AG09309 (cell line): Measurements from ENCODE around the gene MISP.
A peak's percentile ranks its signal among the peaks of the same experiment; 100 is the strongest.

ENCODE experiments used
- DNase-seq: peaks from one replicate; pipeline ENCODE4 v3.0.0-alpha.2; 2010; ENCODE audit warnings: low read depth
- H3K4me3 ChIP-seq: 2 replicates; pipeline ENCODE4 v1.5.1; 2011; ENCODE audit warnings: mild to moderate bottlenecking, low read depth, low read length, moderate library complexity; ENCODE audit not compliant: control insufficient read depth
- CTCF ChIP-seq: IDR thresholded peaks from 2 replicates; pipeline ENCODE4 v1.5.1; 2011; ENCODE audit warnings: mild to moderate bottlenecking, low read depth, low read length, inconsistent platforms; ENCODE audit not compliant: insufficient read depth, control insufficient read depth; ENCODE audit errors: missing control alignments

Gene MISP

GRCh38 chr19:748274-748598 lies 2.7 kb upstream of the MISP start:
- no peak for DNase-seq
- no peak for TF ChIP-seq CTCF
- H3K4me3 ChIP-seq: no peak overlapping the region

GRCh38 chr19:749811-750210 lies 1.1 kb upstream of the MISP start:
- no peak for TF ChIP-seq CTCF

GRCh38 chr19:751501-752341 lies 809 bp downstream of the MISP start:
- TF ChIP-seq CTCF: no peak
- peak; percentile 42 for DNase-seq
- H3K4me3 ChIP-seq: no peak overlapping the region

More at GRCh38 chr19:749811-750210, 1.1 kb upstream of the MISP start:
- no peak for DNase-seq
- H3K4me3 ChIP-seq: no peak overlapping the region

GRCh38 chr19:752652-753517 lies 2.0 kb downstream of the MISP start:
- no peak overlapping the region for H3K4me3 ChIP-seq
- DNase-seq: peak; percentile 60
- TF ChIP-seq CTCF: no peak

GRCh38 chr19:754530-754929 lies 3.6 kb downstream of the MISP start:
- no peak for TF ChIP-seq CTCF
- no peak for DNase-seq
- no peak overlapping the region for H3K4me3 ChIP-seq

- DNase-seq: no peak
- no peak for TF ChIP-seq CTCF
- H3K4me3 ChIP-seq: no peak overlapping the region
These were observed 4.2 kb downstream of the MISP start for GRCh38 chr19:755063-755462.
